ENCODE results near the gene PPFIA3. TPM values are rescaled to one million over a fixed set of nuclear protein-coding genes. Genes with fewer than 3 reads are reported as not detected.

Gene PPFIA3
- total and polyA plus RNA-seq, 2 experiments from 2014 or later, result 4.4 to 8.2 TPM

DNA sequence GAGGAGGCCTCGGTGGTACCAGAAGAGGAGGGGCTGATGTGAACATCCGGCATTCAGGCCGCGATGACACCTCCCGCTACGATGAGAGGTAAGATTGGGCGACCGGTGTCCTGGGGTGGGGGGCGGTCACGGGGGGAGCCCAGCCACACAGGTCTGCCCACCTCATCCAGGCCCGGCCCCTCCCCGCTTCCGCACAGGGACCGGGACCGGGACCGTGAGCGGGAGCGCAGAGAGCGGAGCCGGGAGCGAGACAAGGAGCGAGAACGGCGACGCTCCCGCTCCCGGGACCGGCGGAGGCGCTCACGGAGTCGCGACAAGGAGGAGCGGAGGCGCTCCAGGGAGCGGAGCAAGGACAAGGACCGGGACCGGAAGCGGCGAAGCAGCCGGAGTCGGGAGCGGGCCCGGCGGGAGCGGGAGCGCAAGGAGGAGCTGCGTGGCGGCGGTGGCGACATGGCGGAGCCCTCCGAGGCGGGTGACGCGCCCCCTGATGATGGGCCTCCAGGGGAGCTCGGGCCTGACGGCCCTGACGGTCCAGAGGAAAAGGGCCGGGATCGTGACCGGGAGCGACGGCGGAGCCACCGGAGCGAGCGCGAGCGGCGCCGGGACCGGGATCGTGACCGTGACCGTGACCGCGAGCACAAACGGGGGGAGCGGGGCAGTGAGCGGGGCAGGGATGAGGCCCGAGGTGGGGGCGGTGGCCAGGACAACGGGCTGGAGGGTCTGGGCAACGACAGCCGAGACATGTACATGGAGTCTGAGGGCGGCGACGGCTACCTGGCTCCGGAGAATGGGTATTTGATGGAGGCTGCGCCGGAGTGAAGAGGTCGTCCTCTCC lies 11.5 kb upstream of the PPFIA3 start:
- H3K36me3 ChIP-seq (replicated peaks; ENCODE audit: insufficient read depth, low read depth), result no peaks in the 10 kb centered on the region
- 97% methylated on average over 48 of the region's 93 CpGs for WGBS (ENCODE audit: low lambda C conversion rate, missing lambda C conversion rate)
- H3K9me2 ChIP-seq (replicated peaks; ENCODE audit: insufficient read depth), result no peaks in the 10 kb centered on the region
- H3K4me3 ChIP-seq, result no peak overlapping the region
- no peak for DNase-seq (ENCODE audit: low spot score)
- TF ChIP-seq, protein P1, sequence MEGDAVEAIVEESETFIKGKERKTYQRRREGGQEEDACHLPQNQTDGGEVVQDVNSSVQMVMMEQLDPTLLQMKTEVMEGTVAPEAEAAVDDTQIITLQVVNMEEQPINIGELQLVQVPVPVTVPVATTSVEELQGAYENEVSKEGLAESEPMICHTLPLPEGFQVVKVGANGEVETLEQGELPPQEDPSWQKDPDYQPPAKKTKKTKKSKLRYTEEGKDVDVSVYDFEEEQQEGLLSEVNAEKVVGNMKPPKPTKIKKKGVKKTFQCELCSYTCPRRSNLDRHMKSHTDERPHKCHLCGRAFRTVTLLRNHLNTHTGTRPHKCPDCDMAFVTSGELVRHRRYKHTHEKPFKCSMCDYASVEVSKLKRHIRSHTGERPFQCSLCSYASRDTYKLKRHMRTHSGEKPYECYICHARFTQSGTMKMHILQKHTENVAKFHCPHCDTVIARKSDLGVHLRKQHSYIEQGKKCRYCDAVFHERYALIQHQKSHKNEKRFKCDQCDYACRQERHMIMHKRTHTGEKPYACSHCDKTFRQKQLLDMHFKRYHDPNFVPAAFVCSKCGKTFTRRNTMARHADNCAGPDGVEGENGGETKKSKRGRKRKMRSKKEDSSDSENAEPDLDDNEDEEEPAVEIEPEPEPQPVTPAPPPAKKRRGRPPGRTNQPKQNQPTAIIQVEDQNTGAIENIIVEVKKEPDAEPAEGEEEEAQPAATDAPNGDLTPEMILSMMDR (IDR thresholded peaks at IDR 0.05; ENCODE audit: poor library complexity), result no peak
- no peak for TF ChIP-seq EZH2phosphoT487 (IDR thresholded peaks at IDR 0.05; ENCODE audit: low read depth, severe bottlenecking, unreplicated experiment)
- no peak overlapping the region for H2AFZ ChIP-seq
- no peak overlapping the region for H3K27ac ChIP-seq
- H3K9me3 ChIP-seq (ENCODE audit: low read depth), result no peaks in the 10 kb centered on the region
- no peaks in the 10 kb centered on the region for H3K79me2 ChIP-seq
- peaks cover 17% of the 10 kb centered on the region for H4K20me1 ChIP-seq (ENCODE audit: insufficient read depth, poor library complexity, severe bottlenecking)
- H3K27me3 ChIP-seq, result no peaks in the 10 kb centered on the region
- H3K4me1 ChIP-seq (ENCODE audit: insufficient read depth), result no peaks in the 10 kb centered on the region
- H3K4me2 ChIP-seq, result no peak overlapping the region

DNA sequence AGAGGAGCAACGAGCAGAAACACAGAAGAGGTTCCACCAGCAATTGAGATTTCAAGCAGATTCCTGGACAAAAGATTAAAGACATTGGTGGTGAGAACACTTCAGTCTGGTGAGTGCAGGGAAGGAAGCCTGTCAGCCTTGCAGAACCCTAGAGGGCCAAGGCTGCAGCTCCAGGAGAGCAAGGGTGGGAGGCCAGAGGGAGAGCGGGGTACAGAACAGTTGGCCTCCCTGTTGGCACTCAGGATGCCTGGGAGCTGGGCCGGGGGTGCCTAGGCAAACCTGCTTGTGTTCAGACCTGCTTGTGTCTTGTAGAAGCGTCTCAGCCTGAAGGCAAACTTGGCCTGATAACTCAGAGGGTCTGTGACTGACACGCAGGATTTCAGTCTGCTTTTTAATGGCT lies 10.3 kb upstream of the PPFIA3 start:
- H3K27ac ChIP-seq, result no peak overlapping the region
- H3K4me2 ChIP-seq, result no peak overlapping the region
- H3K9me3 ChIP-seq (ENCODE audit: low read depth), result no peaks in the 10 kb centered on the region
- H4K20me1 ChIP-seq (ENCODE audit: insufficient read depth, poor library complexity, severe bottlenecking), result peaks cover 12% of the 10 kb centered on the region
- H3K4me3 ChIP-seq, result no peak overlapping the region
- H3K4me1 ChIP-seq (ENCODE audit: insufficient read depth), result peaks cover 5% of the 10 kb centered on the region
- no peak for DNase-seq (ENCODE audit: low spot score)
- TF ChIP-seq, protein P1 (IDR thresholded peaks at IDR 0.05; ENCODE audit: poor library complexity), result no peak
- TF ChIP-seq EZH2 (IDR thresholded peaks at IDR 0.05; ENCODE audit: borderline replicate concordance) (no peak), EZH2phosphoT487 (IDR thresholded peaks at IDR 0.05; ENCODE audit: low read depth, severe bottlenecking, unreplicated experiment) (no peak)
- WGBS (ENCODE audit: low lambda C conversion rate, missing lambda C conversion rate), result 76% methylated on average over 5 of the region's 5 CpGs
- no peaks in the 10 kb centered on the region for H3K9me2 ChIP-seq (replicated peaks; ENCODE audit: insufficient read depth)
- H3K79me2 ChIP-seq, result no peaks in the 10 kb centered on the region
- H3K36me3 ChIP-seq (replicated peaks; ENCODE audit: insufficient read depth, low read depth), result no peaks in the 10 kb centered on the region
- no peak overlapping the region for H2AFZ ChIP-seq
- H3K27me3 ChIP-seq, result no peaks in the 10 kb centered on the region

DNA sequence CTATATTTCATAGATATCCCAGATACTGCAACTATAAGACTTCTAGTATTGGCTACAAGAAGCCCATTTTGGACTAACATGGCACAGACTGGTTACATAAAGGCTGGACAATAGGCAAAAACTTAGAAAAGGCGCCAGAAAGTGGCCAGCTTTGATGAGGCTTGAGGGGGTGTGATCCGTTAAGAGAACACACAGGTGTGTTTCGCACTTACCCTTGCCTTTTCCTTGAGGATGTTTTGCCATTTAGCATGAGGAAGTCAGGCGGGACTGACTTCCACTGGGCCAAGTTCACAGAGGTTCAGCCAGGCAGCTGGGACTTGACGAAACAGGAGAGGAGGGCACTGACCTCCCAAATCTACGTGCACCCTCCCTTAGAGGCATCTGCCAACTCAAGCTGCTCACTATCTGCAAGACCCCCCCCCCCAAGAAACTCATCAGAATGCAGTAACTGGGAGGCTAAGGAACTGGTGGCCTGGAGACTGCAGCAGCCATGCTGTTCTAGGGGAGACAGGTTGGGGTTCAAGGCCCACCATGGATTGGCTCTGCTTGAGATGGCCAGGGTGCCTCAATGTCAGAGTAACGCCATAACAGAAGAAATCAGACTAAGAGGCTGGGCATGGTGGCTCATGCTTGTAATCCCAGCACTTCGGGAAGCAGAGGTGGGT lies 9.6 kb upstream of the PPFIA3 start:
- Histone ChIP-seq H3K79me2 (no peaks in the 10 kb centered on the region), H3K9me3 (ENCODE audit: low read depth) (no peaks in the 10 kb centered on the region), H3K4me2 (no peak overlapping the region), H3K4me1 (ENCODE audit: insufficient read depth) (peaks cover 5% of the 10 kb centered on the region), H3K36me3 (replicated peaks; ENCODE audit: insufficient read depth, low read depth) (no peaks in the 10 kb centered on the region), H2AFZ (no peak overlapping the region), H3K9me2 (replicated peaks; ENCODE audit: insufficient read depth) (no peaks in the 10 kb centered on the region), H4K20me1 (ENCODE audit: insufficient read depth, poor library complexity, severe bottlenecking) (peaks cover 12% of the 10 kb centered on the region), H3K27me3 (no peaks in the 10 kb centered on the region), H3K4me3 (no peak overlapping the region), H3K27ac (no peak overlapping the region)
- 94% methylated on average over 8 of the region's 8 CpGs for WGBS (ENCODE audit: low lambda C conversion rate, missing lambda C conversion rate)
- DNase-seq (ENCODE audit: low spot score), result no peak
- TF ChIP-seq, protein P1 (IDR thresholded peaks at IDR 0.05; ENCODE audit: poor library complexity), result no peak
- TF ChIP-seq EZH2 (IDR thresholded peaks at IDR 0.05; ENCODE audit: borderline replicate concordance), result no peak
- TF ChIP-seq EZH2phosphoT487 (IDR thresholded peaks at IDR 0.05; ENCODE audit: low read depth, severe bottlenecking, unreplicated experiment), result no peak
